GM23248 (cell line): Measurements from ENCODE around the gene APP. TPM values are rescaled to one million over a fixed set of nuclear protein-coding genes. Genes with fewer than 3 reads are reported as not detected.

Experiments used
- DNase-seq: peaks from one replicate; pipeline ENCODE4 v3.0.0-alpha.2; 2015
- H2AFZ ChIP-seq: fragments of 200-600 bp; sonication (generic); 2 replicates; pipeline ENCODE4 v1.6.1; 2016; ENCODE audit warnings: antibody characterized with exemption
- H3F3A ChIP-seq: fragments of 200-600 bp; sonication (generic); 2 replicates; pipeline ENCODE4 v1.6.1; 2016; ENCODE audit warnings: mild to moderate bottlenecking, antibody characterized with exemption, mixed run types; ENCODE audit not compliant: insufficient read depth
- H3K27ac ChIP-seq: fragments of 200-600 bp; sonication (generic); 2 replicates; pipeline ENCODE4 v1.5.1; 2016; ENCODE audit warnings: mild to moderate bottlenecking
- H3K27me3 ChIP-seq: fragments of 200-600 bp; sonication (generic); replicated peaks from 2 replicates; pipeline ENCODE4 v1.6.1; 2016; ENCODE audit warnings: mild to moderate bottlenecking; ENCODE audit not compliant: insufficient read depth
- H3K36me3 ChIP-seq: fragments of 200-600 bp; sonication (generic); 2 replicates; pipeline ENCODE4 v1.6.1; 2016; ENCODE audit warnings: low read depth, mild to moderate bottlenecking
- H3K4me1 ChIP-seq: fragments of 200-600 bp; sonication (generic); 2 replicates; pipeline ENCODE4 v1.6.1; 2016; ENCODE audit warnings: mild to moderate bottlenecking; ENCODE audit not compliant: insufficient read depth
- H3K4me2 ChIP-seq: fragments of 200-600 bp; sonication (generic); one replicate; pipeline ENCODE4 v1.6.1; 2016; ENCODE audit warnings: mild to moderate bottlenecking; ENCODE audit not compliant: unreplicated experiment
- H3K4me3 ChIP-seq: fragments of 200-600 bp; sonication (generic); 2 replicates; pipeline ENCODE4 v1.5.1; 2016; ENCODE audit warnings: mild to moderate bottlenecking
- H3K79me2 ChIP-seq: fragments of 200-600 bp; sonication (generic); 2 replicates; pipeline ENCODE4 v1.6.1; 2016; ENCODE audit warnings: mild to moderate bottlenecking; ENCODE audit not compliant: insufficient read depth
- H3K9ac ChIP-seq: fragments of 200-600 bp; sonication (generic); 2 replicates; pipeline ENCODE4 v1.6.1; 2016; ENCODE audit warnings: mild to moderate bottlenecking
- H3K9me2 ChIP-seq: fragments of 200-600 bp; sonication (generic); 2 replicates; pipeline ENCODE4 v1.6.1; 2016; ENCODE audit warnings: mixed run types, mild to moderate bottlenecking, moderate library complexity; ENCODE audit not compliant: insufficient read depth
- H3K9me3 ChIP-seq: fragments of 200-600 bp; sonication (generic); one replicate; pipeline ENCODE4 v1.6.1; 2017; ENCODE audit warnings: low read depth
- H4K20me1 ChIP-seq: fragments of 200-600 bp; sonication (generic); 2 replicates; pipeline ENCODE4 v1.6.0; 2016; ENCODE audit not compliant: insufficient read depth
- EZH2 ChIP-seq: fragments of 200-600 bp; sonication (generic); IDR thresholded peaks from 2 replicates; pipeline ENCODE4 v1.6.1; 2018; ENCODE audit warnings: antibody characterized with exemption, mild to moderate bottlenecking; ENCODE audit not compliant: insufficient read depth, poor library complexity, severe bottlenecking
- EZH2phosphoT487 ChIP-seq: fragments of 200-600 bp; sonication (generic); IDR thresholded peaks from 2 replicates; pipeline ENCODE4 v1.6.1; 2018; ENCODE audit warnings: antibody characterized with exemption, moderate library complexity, mild to moderate bottlenecking, low read depth; ENCODE audit not compliant: insufficient read depth
- WGBS, 2 experiments: methylation state at CpG; one replicate each; pipeline ENCODE4 v1.1.6; 2015 to 2017; ENCODE audit warnings: low lambda C conversion rate in 2 of 2, low coverage in 1 of 2; ENCODE audit errors: missing lambda C conversion rate in 2 of 2; 5-methylcytosine and 5-hydroxymethylcytosine counted together
- in situ Hi-C: fragments of 300-500 bp; cut with MboI; formaldehyde crosslinking; loops from 2 replicates; pipeline ENCODE4 v1.15.0; 2020
- polyA plus RNA-seq: library from polyadenylated mRNA; unstranded; fragments of >200 nt; fragmentation: Nextera tagmentation; extraction: Ambion mirVana; gene quantifications from 2 replicates; pipeline ENCODE4 v1.2.1, GENCODE V29; 2016
- total RNA-seq: library from RNA; depleted of rRNA; stranded (reverse); fragments of >200 nt; shearing (Covaris generic); gene quantifications from 2 replicates; pipeline ENCODE4 v1.2.3, GENCODE V29; 2014

Gene APP
- total and polyA plus RNA-seq, 2 experiments from 2014 or later, result 35.0 to 292 TPM

DNA sequence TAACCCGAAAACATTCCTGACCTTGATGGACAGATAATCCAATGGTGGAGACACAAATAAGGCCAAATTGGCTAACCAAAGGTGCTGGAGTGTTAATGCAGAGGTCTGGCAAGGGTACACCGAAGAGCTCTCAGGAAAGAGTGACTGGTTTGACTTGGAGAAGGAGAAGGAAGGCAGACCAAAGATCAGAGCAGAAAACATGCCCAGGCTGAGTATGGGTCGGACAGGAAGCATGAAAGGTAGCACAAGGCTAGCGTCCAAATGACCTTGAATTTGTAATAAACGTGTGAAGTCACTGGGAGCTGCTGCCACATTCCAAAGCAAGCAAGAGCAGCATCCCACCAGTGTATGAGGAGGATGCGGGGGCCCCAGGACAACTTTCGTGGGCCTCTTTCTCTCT is 45.7 kb downstream of the APP start:
- Histone ChIP-seq H4K20me1 (no peaks in the 10 kb centered on the region), H3K36me3 (peaks cover 4% of the 10 kb centered on the region), H3K4me3 (no peak overlapping the region), H3K4me2 (peak overlapping the region; percentile 52), H3K27me3 (no peaks in the 10 kb centered on the region), H2AFZ (no peak overlapping the region), H3K79me2 (peaks cover 95% of the 10 kb centered on the region), H3K9me2 (no peaks in the 10 kb centered on the region), H3K9ac (no peak overlapping the region), H3F3A (peaks cover 21% of the 10 kb centered on the region; the same call in 1 of the 2 replicates), H3K27ac (no peak overlapping the region), H3K4me1 (peaks cover 41% of the 10 kb centered on the region), H3K9me3 (no peaks in the 10 kb centered on the region)
- 78 to 79% methylated on average over 7 of the region's 7 CpGs for WGBS, 2 experiments
- no peak for TF ChIP-seq EZH2phosphoT487
- no peak for TF ChIP-seq EZH2
- DNase-seq, result no peak
- in situ Hi-C loops, result no loop called here

DNA sequence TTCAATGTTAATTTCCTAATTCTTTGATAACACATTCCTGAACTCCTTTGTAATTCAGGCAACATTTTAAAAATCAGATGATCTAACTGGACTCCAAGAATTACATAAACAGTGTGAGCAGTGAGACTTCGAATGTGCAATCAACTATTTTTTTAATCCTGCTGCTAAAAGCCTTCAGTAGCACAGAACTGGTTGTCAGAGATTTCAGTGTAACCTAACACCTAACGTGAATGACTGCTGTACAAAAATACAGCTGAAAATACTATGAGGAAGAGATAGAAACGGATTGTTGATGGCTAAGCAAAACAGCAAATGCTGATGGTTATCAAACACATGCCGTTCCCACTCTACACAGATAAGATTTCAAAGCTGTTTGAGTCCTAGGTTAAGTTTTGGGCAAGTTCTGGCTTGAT is 46.1 kb downstream of the APP start:
- Histone ChIP-seq H3K9me3 (no peaks in the 10 kb centered on the region), H3K27ac (no peak overlapping the region), H3K79me2 (peaks cover 95% of the 10 kb centered on the region), H4K20me1 (no peaks in the 10 kb centered on the region), H2AFZ (0 out of 2 replicates have a peak overlapping the region, but pooled peaks have one; percentile 11), H3K4me1 (peaks cover 41% of the 10 kb centered on the region), H3K9me2 (no peaks in the 10 kb centered on the region), H3F3A (peaks cover 21% of the 10 kb centered on the region; the same call in 1 of the 2 replicates), H3K4me3 (peak overlapping the region; percentile 5; the same call in 1 of the 2 replicates), H3K9ac (peak overlapping the region; percentile 3; the same call in 1 of the 2 replicates), H3K36me3 (no peaks in the 10 kb centered on the region), H3K27me3 (no peaks in the 10 kb centered on the region), H3K4me2 (peak overlapping the region; percentile 52)
- in situ Hi-C loops, result no loop called here
- peak; percentile 51 for DNase-seq
- 22 to 24% methylated on average over 4 of the region's 4 CpGs for WGBS, 2 experiments
- TF ChIP-seq EZH2phosphoT487 (no peak), EZH2 (no peak)

DNA sequence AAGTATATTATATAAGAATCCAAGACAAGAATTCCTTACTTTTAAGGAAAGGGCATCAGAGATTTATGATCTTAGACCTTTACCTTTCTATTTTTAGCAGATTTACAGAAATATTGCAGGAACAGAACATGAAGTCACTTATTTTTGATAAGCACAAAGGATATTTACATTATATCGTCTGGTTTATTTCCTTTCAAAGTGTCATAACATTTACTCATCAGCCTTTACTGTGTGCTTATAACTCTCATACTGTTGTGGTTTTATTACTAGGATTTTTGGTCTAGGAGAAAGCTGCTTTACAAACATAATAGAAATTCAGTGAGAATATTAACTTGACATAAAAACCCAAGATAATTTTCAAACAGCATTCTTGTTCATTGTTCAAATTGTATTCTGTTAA is 47.6 kb downstream of the APP start:
- no peak for TF ChIP-seq EZH2
- TF ChIP-seq EZH2phosphoT487, result no peak
- H3K27me3 ChIP-seq, result no peaks in the 10 kb centered on the region
- H3K79me2 ChIP-seq, result peaks cover 96% of the 10 kb centered on the region
- H3K27ac ChIP-seq, result no peak overlapping the region
- in situ Hi-C loops, result no loop called here
- H4K20me1 ChIP-seq, result no peaks in the 10 kb centered on the region
- no peaks in the 10 kb centered on the region for H3K9me3 ChIP-seq
- H3K36me3 ChIP-seq, result no peaks in the 10 kb centered on the region
- peaks cover 15% of the 10 kb centered on the region; the same call in 1 of the 2 replicates for H3F3A ChIP-seq
- no peaks in the 10 kb centered on the region for H3K9me2 ChIP-seq
- no peak overlapping the region for H3K9ac ChIP-seq
- WGBS, 2 experiments, result 8 to 12% methylated on average over 1 of the region's 1 CpG
- no peak overlapping the region for H3K4me3 ChIP-seq
- no peak overlapping the region for H3K4me2 ChIP-seq
- DNase-seq, result no peak
- H2AFZ ChIP-seq, result no peak overlapping the region
- H3K4me1 ChIP-seq, result peaks cover 31% of the 10 kb centered on the region

DNA sequence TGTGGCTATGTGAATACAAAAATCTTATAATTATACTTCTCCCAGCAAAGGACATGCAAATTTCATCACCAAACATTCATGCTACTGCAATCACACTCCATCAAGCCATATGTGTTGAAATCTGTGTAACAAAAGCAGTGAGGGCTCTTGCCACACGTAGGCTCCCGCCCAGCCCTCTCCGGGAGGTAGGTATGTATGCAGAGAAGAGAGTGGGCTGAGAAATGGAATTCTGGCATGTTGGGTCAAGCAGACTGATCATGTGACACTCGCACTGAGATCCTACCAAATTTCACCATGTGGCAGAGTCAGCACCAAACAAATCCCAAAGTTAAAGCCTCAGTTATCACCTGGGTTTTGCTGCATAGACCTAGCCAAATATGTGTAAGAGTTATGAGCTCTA is 49.7 kb downstream of the APP start:
- H2AFZ ChIP-seq, result no peak overlapping the region
- H3K36me3 ChIP-seq, result no peaks in the 10 kb centered on the region
- H3K4me2 ChIP-seq, result no peak overlapping the region
- H3K4me3 ChIP-seq, result no peak overlapping the region
- no peak for DNase-seq
- no peak for TF ChIP-seq EZH2phosphoT487
- TF ChIP-seq EZH2, result no peak
- H3K27me3 ChIP-seq, result no peaks in the 10 kb centered on the region
- H3K9me3 ChIP-seq, result no peaks in the 10 kb centered on the region
- peaks cover 85% of the 10 kb centered on the region for H3K79me2 ChIP-seq
- no peak overlapping the region for H3K27ac ChIP-seq
- 94 to 95% methylated on average over 4 of the region's 4 CpGs for WGBS, 2 experiments
- peaks cover 46% of the 10 kb centered on the region for H3K4me1 ChIP-seq
- H3F3A ChIP-seq, result peaks cover 31% of the 10 kb centered on the region
- no peak overlapping the region for H3K9ac ChIP-seq
- no peaks in the 10 kb centered on the region for H3K9me2 ChIP-seq
- in situ Hi-C loops, result no loop called here
- H4K20me1 ChIP-seq, result no peaks in the 10 kb centered on the region

DNA sequence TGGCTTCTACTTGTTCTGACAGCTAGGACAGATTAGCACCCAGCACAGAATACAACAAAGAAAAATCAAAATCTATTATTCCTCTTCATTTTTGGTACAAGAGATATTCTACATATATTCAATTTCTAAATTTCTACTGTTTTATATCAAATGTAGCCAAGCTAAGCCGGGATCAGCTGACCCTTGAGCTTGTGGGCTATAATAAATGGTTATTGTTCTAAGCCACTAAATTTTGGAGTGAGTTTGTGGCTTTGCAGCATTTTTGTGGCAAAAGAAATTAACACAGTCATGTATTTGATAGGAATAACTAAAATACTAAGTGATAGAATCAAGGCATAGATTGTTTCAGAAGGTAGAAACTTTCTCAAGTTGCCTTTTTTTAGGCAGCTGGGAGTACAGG is 50.7 kb downstream of the APP start:
- no peaks in the 10 kb centered on the region for H3K27me3 ChIP-seq
- H3K27ac ChIP-seq, result no peak overlapping the region
- H3F3A ChIP-seq, result peaks cover 39% of the 10 kb centered on the region
- in situ Hi-C loops, result no loop called here
- H3K4me1 ChIP-seq, result peaks cover 53% of the 10 kb centered on the region
- H2AFZ ChIP-seq, result no peak overlapping the region
- H3K9ac ChIP-seq, result no peak overlapping the region
- no peaks in the 10 kb centered on the region for H3K9me3 ChIP-seq
- 44 to 69% methylated on average over 1 of the region's 1 CpG for WGBS, 2 experiments
- no peaks in the 10 kb centered on the region for H3K36me3 ChIP-seq
- no peaks in the 10 kb centered on the region for H4K20me1 ChIP-seq
- peaks cover 83% of the 10 kb centered on the region for H3K79me2 ChIP-seq
- no peak for TF ChIP-seq EZH2
- TF ChIP-seq EZH2phosphoT487, result no peak
- H3K4me2 ChIP-seq, result no peak overlapping the region
- H3K4me3 ChIP-seq, result no peak overlapping the region
- no peaks in the 10 kb centered on the region for H3K9me2 ChIP-seq
- DNase-seq, result no peak
